HepG2 (cell line): ENCODE measurements around the gene METTL16. TPM values are rescaled to one million over a fixed set of nuclear protein-coding genes. Genes with fewer than 3 reads are reported as not detected.

Experiments used
- ARNTL ChIP-seq: sonication (generic); formaldehyde crosslinking; IDR thresholded peaks from 2 replicates; pipeline ENCODE4 v1.4.0; 2020; ENCODE audit warnings: mild to moderate bottlenecking, missing genetic modification reagents
- ATAD3A ChIP-seq: sonication (generic); formaldehyde crosslinking; IDR thresholded peaks from 2 replicates; pipeline ENCODE4 v1.4.0; 2020; ENCODE audit warnings: missing genetic modification reagents
- BRF2 ChIP-seq: sonication (generic); formaldehyde crosslinking; IDR thresholded peaks from 2 replicates; pipeline ENCODE4 v1.8.1; 2022; ENCODE audit warnings: mild to moderate bottlenecking, missing genetic modification reagents
- CREB1 ChIP-seq, 2 experiments: fragments of 450-650 bp in 1 of 2; IDR thresholded peaks; 2 replicates each; pipeline ENCODE4 v1.6.1; 2016 to 2017; ENCODE audit warnings: control low read depth in 1 of 2, mild to moderate bottlenecking in 1 of 2, missing compliant biosample characterization in 1 of 2, missing genetic modification characterization in 1 of 2
- ETV6 ChIP-seq: sonication (generic); formaldehyde crosslinking; conservative IDR thresholded peaks from 2 replicates; pipeline ENCODE4 v1.4.0; 2020; ENCODE audit warnings: missing genetic modification reagents
- KAT8 ChIP-seq: IDR thresholded peaks from 2 replicates; pipeline ENCODE4 v1.6.1; 2016; ENCODE audit warnings: missing genetic modification reagents, missing compliant biosample characterization
- MXD4 ChIP-seq: IDR thresholded peaks from 2 replicates; pipeline ENCODE4 v1.6.1; 2016; ENCODE audit warnings: mild to moderate bottlenecking, missing biosample characterization, missing genetic modification reagents
- NCOR1 ChIP-seq: fragments of 200-600 bp; sonication (generic); IDR thresholded peaks from 2 replicates; pipeline ENCODE4 v1.7.0; 2017; ENCODE audit warnings: antibody characterized with exemption, low read length, borderline replicate concordance
- POLR2A ChIP-seq, 2 experiments: IDR thresholded peaks; 2 replicates each; pipeline ENCODE4 v1.6.1; 2011; ENCODE audit warnings: low read depth in 2 of 2, low read length in 2 of 2, mild to moderate bottlenecking in 1 of 2, moderate library complexity in 1 of 2; ENCODE audit not compliant: insufficient read depth in 1 of 2
- RAD21 ChIP-seq: fragments of 450-650 bp; formaldehyde crosslinking; IDR thresholded peaks from 2 replicates; pipeline ENCODE4 v1.5.0; 2020; ENCODE audit warnings: mild to moderate bottlenecking
- RCOR2 ChIP-seq: IDR thresholded peaks from 2 replicates; pipeline ENCODE4 v1.6.1; 2016; ENCODE audit warnings: missing biosample characterization, missing genetic modification reagents
- RXRA ChIP-seq: sonication (generic); formaldehyde crosslinking; IDR thresholded peaks from 2 replicates; pipeline ENCODE4 v1.5.1; 2020; ENCODE audit warnings: missing genetic modification reagents
- SATB2 ChIP-seq: sonication (generic); formaldehyde crosslinking; IDR thresholded peaks from 2 replicates; pipeline ENCODE4 v1.5.0; 2020; ENCODE audit warnings: missing genetic modification reagents
- SIN3A ChIP-seq: IDR thresholded peaks from 2 replicates; pipeline ENCODE4 v1.6.1; 2011; ENCODE audit warnings: low read depth, mild to moderate bottlenecking, control low read depth, low read length, borderline replicate concordance
- SMAD1 ChIP-seq: sonication (generic); formaldehyde crosslinking; IDR thresholded peaks from 2 replicates; pipeline ENCODE4 v1.4.0; 2020; ENCODE audit warnings: missing genetic modification reagents, low read depth, mild to moderate bottlenecking, borderline replicate concordance
- SOX6 ChIP-seq, 2 experiments: fragments of 450-650 bp in 1 of 2; sonication (generic) in 1 of 2; formaldehyde crosslinking in 1 of 2; IDR thresholded peaks; 2 replicates each; pipeline versions ENCODE4 v1.4.0 to v1.6.1; 2017 to 2020; ENCODE audit warnings: antibody characterized with exemption in 1 of 2, mild to moderate bottlenecking in 1 of 2, missing genetic modification reagents in 1 of 2
- TMF1 ChIP-seq: sonication (generic); formaldehyde crosslinking; IDR thresholded peaks from 2 replicates; pipeline ENCODE4 v1.8.1; 2022; ENCODE audit warnings: low read depth, missing genetic modification reagents
- YEATS4 ChIP-seq: sonication (generic); formaldehyde crosslinking; IDR thresholded peaks from 2 replicates; pipeline ENCODE4 v1.4.0; 2020; ENCODE audit warnings: missing genetic modification reagents, borderline replicate concordance
- ZNF224 ChIP-seq: sonication (generic); formaldehyde crosslinking; IDR thresholded peaks from 2 replicates; pipeline ENCODE4 v1.5.0; 2020; ENCODE audit warnings: mild to moderate bottlenecking, missing genetic modification reagents
- ZNF260 ChIP-seq: sonication (generic); formaldehyde crosslinking; IDR thresholded peaks from 2 replicates; pipeline ENCODE4 v1.4.0; 2020; ENCODE audit warnings: missing genetic modification reagents, low read depth, mild to moderate bottlenecking, borderline replicate concordance
- ZNF3 ChIP-seq: IDR thresholded peaks from 2 replicates; pipeline ENCODE4 v1.7.0; 2017; ENCODE audit warnings: inconsistent platforms
- ZNF616 ChIP-seq: sonication (generic); formaldehyde crosslinking; IDR thresholded peaks from 2 replicates; pipeline ENCODE4 v1.5.0; 2020; ENCODE audit warnings: low read depth, mild to moderate bottlenecking, missing genetic modification reagents
- ZNF781 ChIP-seq: sonication (generic); formaldehyde crosslinking; IDR thresholded peaks from 2 replicates; pipeline ENCODE4 v1.5.1; 2020; ENCODE audit warnings: borderline replicate concordance, mild to moderate bottlenecking, missing genetic modification reagents; ENCODE audit errors: not compliant biosample characterization
- polyA plus RNA-seq, 8 experiments: library from polyadenylated mRNA; depleted of rRNA in 3 of 8; stranded (reverse) in 7 of 8; unstranded in 1 of 8; fragments of >200 nt; fragmentation: Illumina TruSeq in 4 of 8; extraction: Trizol in 4 of 8; gene quantifications; 2 replicates each; pipeline versions ENCODE4 v1.2.1 to v1.2.3, GENCODE V29; 2011 to 2016; ENCODE audit warnings: low read depth in 4 of 8, missing spikeins in 1 of 8, mixed read lengths in 1 of 8; ENCODE audit not compliant: insufficient read depth in 1 of 8
- total RNA-seq, 5 experiments: library from RNA; depleted of rRNA; stranded (reverse); fragments of >200 nt; fragmentation: Illumina TruSeq; extraction: Trizol; gene quantifications; 2 replicates each; pipeline ENCODE4 v1.2.3, GENCODE V29; 2016; ENCODE audit warnings: low read depth in 1 of 5
- TF ChIP-seq, protein P1 (sequence below): fragments of 450-650 bp; IDR thresholded peaks from 2 replicates; pipeline ENCODE4 v1.6.1; 2016
- TF ChIP-seq, protein P2 (sequence below): sonication (generic); formaldehyde crosslinking; IDR thresholded peaks from 2 replicates; pipeline ENCODE4 v1.5.0; 2020; ENCODE audit warnings: missing genetic modification reagents, mild to moderate bottlenecking, borderline replicate concordance
- TF ChIP-seq, protein P3 (sequence below): sonication (generic); formaldehyde crosslinking; IDR thresholded peaks from 2 replicates; pipeline ENCODE4 v1.5.0; 2020; ENCODE audit warnings: mild to moderate bottlenecking, missing genetic modification reagents, moderate library complexity

METTL16 gene
- total and polyA plus RNA-seq, 2 of the 13 experiments (the other 11 are each of a cell fraction or from before 2014, with no cell fraction given) = 11.6 to 18.5 TPM

DNA sequence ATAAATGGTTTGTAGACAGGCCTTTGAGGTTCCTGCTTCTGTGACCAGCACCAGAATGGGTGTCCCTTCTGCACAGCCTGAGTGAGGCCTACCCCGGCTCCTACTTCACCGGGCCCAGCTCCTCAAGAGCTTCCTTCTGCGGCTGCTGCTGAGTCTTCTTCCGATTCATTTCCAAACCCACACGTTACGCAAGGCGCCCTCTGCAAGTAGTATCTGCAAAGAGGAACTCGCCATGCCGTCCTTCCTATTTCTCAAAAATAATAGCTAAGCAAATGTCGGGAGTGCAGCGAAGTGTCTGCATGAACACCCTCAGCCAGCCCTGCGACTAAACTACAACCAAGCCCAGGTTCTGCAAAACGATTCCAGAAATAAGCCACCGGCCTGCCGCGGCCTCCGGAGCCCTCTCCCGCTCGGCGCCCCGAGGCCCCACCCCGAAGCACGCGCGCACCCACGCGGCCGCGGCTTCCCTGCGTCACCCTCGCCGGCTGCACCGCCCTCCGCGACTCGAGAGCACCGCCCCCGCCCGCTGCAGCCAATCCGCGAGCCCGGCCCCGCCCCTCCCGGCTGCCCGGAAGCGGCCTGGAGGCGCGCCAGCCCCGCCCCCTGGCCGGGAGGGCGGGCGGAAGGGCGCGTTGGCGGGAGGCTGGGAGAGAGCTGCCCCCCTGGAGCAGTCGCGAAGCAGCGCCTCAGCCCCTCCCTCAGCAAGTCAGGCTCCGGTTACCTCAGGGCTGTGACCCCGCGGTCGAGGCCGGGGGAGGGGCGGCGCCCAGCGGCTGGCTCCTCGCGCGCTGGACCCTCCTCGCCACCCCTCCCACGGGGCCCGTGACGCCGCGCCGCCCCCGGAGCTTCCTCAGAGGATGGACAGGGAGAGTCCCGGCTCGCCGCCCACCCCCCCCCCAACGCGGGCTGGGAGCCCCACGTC lies 119.2 kb downstream of the METTL16 start (continued):
- TF ChIP-seq, protein P1, sequence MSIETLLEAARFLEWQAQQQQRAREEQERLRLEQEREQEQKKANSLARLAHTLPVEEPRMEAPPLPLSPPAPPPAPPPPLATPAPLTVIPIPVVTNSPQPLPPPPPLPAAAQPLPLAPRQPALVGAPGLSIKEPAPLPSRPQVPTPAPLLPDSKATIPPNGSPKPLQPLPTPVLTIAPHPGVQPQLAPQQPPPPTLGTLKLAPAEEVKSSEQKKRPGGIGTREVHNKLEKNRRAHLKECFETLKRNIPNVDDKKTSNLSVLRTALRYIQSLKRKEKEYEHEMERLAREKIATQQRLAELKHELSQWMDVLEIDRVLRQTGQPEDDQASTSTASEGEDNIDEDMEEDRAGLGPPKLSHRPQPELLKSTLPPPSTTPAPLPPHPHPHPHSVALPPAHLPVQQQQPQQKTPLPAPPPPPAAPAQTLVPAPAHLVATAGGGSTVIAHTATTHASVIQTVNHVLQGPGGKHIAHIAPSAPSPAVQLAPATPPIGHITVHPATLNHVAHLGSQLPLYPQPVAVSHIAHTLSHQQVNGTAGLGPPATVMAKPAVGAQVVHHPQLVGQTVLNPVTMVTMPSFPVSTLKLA = 0 out of 2 replicates have a peak, but pooled peaks have one; percentile 5
- TF ChIP-seq SOX6 (IDR thresholded peaks at IDR 0.05) (no peak), SOX6 (CRISPR knock-in tag; IDR thresholded peaks at IDR 0.05) (no peak), TMF1 (CRISPR knock-in tag) (no peak), MXD4 (peak; percentile 61; the same call in 1 of the 2 replicates), RXRA (CRISPR knock-in tag) (peak; percentile 90), ZNF260 (CRISPR knock-in tag) (no peak), ZNF616 (CRISPR knock-in tag) (peak; percentile 61; the same call in 1 of the 2 replicates), POLR2A (IDR thresholded peaks at IDR 0.05; ENCODE audit: insufficient read depth in 1 of 2, low read depth in 2 of 2, low read length in 2 of 2) (peak; percentile 46 to 64; a peak in 3 of 4 replicates), SIN3A (peak; percentile 48; the same call in 1 of the 2 replicates), ZNF224 (CRISPR knock-in tag) (no peak), YEATS4 (CRISPR knock-in tag) (peak; percentile 65; the same call in 1 of the 2 replicates), ARNTL (CRISPR knock-in tag) (peak; percentile 96), RCOR2 (CRISPR knock-in tag) (no peak), RAD21 (CRISPR knock-in tag) (no peak; the same call in 1 of the 2 replicates), ZNF781 (CRISPR knock-in tag) (no peak), BRF2 (CRISPR knock-in tag) (no peak), ATAD3A (CRISPR knock-in tag) (no peak), SATB2 (CRISPR knock-in tag) (no peak), ZNF3 (CRISPR knock-in tag) (no peak), ETV6 (CRISPR knock-in tag) (no peak), KAT8 (CRISPR knock-in tag) (no peak), NCOR1 (no peak), CREB1 (IDR thresholded peaks at IDR 0.05) (peak; percentile 16; the same call in 1 of the 2 replicates), CREB1 (CRISPR knock-in tag; IDR thresholded peaks at IDR 0.05) (no peak), SMAD1 (CRISPR knock-in tag) (no peak)
- TF ChIP-seq, protein P2, sequence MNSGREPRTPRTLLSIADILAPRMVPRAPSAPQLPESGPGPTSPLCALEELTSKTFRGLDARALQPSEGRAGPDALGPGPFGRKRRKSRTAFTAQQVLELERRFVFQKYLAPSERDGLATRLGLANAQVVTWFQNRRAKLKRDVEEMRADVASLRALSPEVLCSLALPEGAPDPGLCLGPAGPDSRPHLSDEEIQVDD (CRISPR knock-in tag) = no peak
- TF ChIP-seq, protein P3, sequence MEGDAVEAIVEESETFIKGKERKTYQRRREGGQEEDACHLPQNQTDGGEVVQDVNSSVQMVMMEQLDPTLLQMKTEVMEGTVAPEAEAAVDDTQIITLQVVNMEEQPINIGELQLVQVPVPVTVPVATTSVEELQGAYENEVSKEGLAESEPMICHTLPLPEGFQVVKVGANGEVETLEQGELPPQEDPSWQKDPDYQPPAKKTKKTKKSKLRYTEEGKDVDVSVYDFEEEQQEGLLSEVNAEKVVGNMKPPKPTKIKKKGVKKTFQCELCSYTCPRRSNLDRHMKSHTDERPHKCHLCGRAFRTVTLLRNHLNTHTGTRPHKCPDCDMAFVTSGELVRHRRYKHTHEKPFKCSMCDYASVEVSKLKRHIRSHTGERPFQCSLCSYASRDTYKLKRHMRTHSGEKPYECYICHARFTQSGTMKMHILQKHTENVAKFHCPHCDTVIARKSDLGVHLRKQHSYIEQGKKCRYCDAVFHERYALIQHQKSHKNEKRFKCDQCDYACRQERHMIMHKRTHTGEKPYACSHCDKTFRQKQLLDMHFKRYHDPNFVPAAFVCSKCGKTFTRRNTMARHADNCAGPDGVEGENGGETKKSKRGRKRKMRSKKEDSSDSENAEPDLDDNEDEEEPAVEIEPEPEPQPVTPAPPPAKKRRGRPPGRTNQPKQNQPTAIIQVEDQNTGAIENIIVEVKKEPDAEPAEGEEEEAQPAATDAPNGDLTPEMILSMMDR (CRISPR knock-in tag) = peak; percentile 4; the same call in 1 of the 2 replicates
